NOMO-1 treated with dmso at 0.1 percent for 144 hours (cell line): ENCODE data around the gene SERINC2.

ENCODE experiments used
- DNase-seq: peaks from one replicate; lab custom pipeline; 2025; ENCODE audit not compliant: unreplicated experiment; lab: John Stamatoyannopoulos, UW

SERINC2 gene

GRCh38 chr1:31432592-31433395 lies 19.8 kb downstream of the SERINC2 start:
- no peak for DNase-seq

DNA sequence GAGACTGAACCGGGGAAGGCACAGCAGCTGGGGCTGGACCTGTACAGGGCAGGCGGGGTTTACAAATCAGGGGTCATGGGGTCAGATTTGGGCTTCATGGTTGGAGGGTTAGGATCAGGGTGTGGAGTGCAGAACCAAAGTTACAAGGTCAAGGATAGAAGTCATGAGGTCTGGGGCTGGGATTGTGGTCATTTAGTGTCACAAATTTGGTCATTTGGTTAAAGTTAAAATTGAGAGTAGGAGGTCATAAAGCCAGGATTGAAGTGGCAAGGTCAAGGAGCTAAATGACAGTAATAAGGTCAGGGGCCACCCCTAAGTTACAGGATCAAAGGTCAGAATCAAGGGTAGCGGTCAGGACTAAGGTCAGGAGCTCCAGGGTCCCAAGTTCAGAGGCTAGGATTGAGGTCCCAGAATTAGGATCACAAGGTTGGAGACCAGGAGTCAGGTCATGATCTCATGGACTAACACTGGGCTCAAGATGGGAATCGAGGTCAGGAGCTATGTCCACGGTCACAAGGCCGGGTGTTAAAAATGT lies 20.4 kb downstream of the SERINC2 start:
- no peak for DNase-seq

DNA sequence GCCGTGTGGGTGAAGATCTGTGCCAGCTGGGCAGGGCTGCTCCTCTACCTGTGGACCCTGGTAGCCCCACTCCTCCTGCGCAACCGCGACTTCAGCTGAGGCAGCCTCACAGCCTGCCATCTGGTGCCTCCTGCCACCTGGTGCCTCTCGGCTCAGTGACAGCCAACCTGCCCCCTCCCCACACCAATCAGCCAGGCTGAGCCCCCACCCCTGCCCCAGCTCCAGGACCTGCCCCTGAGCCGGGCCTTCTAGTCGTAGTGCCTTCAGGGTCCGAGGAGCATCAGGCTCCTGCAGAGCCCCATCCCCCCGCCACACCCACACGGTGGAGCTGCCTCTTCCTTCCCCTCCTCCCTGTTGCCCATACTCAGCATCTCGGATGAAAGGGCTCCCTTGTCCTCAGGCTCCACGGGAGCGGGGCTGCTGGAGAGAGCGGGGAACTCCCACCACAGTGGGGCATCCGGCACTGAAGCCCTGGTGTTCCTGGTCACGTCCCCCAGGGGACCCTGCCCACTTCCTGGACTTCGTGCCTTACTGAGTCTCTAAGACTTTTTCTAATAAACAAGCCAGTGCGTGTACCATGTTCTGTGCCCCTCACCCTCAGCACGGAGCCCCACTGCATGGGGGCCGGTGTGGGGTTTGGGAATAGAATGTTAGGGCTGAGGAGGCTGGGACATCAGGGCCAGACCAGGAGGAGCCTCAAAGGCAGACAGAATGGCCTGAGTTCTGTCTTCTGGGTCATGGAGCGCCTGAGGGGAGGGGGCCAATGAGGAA lies 21.3 kb downstream of the SERINC2 start:
- no peak for DNase-seq

GRCh38 chr1:31434979-31435378 lies 22.0 kb downstream of the SERINC2 start:
- no peak for DNase-seq

GRCh38 chr1:31435471-31436409 lies 22.7 kb downstream of the SERINC2 start:
- no peak for DNase-seq

DNA sequence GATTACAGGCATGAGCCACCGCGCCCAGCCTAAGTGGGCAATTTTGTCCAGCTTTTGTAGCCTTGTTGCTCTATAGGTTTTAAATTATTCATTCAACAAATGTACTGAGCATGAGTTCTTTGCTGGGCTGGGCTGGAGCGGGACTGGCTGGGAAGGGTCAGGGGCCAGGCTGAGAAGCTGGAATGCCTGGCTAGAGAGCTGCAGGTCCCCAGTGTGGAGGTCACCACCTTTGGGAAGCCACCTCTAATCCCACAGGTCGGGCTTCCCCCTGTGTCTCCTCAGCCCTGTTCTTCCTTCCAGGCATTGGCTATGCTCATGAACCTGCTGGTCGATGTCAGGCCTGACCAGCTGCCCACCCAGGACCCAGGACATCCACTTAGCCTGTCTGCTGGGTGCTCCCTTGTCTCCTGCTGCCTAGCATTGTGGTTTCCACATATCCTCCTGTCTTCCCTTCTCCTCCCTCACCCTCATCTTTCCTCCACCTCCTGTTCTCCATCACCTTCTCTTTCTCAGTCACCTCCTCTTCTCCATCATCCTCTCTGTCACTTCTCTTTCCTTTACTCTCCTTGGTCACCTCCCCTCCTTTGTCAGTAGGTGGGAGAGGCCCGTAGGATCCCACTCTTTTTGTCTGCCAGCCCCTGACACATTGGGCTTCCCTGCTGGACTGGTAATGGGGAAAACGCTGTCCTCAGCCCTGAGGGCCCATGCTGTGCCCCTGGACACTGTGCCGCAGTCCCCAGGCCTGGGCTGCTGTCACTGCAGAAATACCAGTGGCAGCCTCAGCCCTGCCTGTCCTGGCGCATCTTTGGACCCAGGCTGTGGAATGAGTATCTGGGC lies 23.8 kb downstream of the SERINC2 start:
- DNase-seq = no peak

DNA sequence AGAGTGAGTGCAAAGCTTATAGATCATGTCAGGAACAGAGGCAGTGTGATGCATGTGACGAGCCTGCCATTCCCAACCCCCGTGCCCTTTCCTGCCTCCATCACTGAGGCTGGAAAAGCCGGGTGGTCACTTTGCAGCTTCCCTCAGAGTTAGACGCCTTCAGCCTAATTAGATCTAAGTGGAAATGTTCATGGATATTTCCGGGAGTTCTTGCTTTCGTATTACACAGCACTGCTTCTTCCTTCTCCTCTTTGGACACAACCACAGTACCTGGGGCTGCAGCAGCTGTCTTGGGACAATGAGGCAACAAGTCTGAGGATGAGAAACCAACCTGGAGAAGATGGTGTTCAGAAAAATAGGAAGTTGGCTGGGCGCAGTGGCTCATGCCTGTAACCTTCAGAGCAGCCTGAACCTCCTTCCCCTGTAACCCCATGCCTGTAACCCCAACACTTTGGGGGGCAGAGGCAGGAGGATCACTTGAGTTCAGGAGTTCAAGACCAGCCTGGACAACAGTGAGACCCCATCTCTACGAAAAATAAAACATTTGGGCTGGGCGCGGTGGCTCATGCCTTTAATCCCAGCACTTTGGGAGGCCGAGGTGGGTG lies 24.5 kb downstream of the SERINC2 start:
- DNase-seq = no peak

DNA sequence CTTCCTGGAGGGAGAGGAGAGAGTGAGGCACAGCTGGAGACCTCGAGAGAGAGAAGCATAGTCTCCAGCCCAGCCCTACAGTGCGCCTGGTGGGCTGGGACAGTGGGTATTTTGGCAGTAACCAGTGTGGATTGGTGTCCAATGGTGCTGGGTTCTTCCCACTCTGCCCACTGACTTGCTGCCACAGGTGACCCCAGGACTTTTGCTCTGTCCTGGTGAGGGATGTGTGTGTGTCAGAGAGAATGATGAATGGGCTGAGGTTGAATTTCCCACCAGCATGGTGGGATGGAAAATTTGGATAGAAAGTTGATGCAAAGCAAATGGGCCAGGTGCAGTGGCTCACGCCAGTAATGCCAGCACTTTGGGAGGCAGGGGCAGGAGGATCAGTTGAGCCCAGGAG lies 26.3 kb downstream of the SERINC2 start:
- DNase-seq = no peak

DNA sequence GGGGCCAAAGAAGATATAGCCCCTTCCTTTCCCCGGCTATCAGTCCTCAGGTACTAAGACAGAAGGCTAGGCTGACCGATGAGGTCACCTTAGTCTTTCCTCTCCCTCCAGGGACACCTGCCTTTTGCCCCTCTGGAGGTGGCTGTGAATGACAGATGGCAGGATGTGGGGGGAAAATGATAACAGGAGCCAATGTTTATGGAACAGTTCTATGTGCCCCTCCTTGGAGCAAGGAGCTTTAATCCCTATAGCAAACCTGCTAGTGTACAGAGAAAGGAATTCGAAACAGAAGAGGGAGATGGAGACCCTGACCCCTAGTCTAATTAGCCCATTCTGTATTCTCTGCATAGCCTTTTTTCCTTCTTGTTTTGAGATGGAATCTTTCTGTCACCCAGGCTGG lies 28.1 kb downstream of the SERINC2 start:
- no peak for DNase-seq

DNA sequence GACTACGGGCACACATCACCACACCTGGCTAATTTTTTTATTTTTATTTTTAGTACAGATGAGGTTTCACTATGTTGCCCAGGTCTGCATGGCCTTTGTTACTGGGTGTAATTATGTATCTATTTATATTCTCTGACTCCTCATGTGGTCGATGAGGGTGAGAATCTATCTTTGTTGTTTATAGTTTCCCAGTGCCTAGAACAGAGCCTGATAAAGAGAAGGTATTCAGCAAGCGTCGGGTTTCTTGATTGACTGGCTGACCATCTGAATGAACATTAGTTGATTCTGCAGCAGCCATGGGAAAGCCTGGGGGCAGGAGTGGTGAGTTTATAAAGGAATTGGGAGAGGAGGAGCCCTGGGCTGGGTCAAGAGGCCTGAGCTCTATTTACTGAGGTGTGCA lies 28.5 kb downstream of the SERINC2 start:
- no peak for DNase-seq

DNA sequence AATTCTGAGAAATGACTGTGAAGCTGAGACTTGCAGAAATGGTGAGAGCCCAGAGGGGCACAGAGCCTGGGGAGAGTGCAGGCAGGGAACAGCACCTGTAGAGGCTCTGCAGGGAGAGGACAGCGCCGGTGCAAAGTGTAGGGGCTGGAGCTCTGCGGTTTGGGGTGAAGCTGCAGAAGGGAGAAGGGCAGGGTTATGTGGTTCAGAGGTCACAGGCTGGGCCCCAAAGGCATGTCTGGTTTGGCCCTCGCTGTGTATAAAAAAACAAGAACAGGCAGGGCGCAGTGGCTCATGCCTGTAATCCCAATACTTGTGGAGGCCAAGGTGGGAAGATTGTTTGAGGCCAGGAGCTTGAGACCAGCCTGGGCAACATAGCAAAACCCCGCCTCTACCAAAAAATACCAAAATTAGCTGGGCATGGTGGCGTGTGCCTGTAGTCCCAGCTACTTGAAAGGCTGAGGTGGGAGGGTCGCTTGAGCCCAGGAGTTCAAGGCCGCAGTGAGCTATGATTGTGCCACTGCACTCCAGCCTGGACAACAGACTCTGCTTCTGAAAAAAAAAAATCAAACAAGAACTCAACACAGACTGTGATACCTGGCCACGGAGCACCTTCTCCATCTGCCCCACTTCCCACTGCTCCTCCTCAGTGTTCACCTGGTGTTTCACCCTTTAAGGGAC lies 29.1 kb downstream of the SERINC2 start:
- DNase-seq = no peak

DNA sequence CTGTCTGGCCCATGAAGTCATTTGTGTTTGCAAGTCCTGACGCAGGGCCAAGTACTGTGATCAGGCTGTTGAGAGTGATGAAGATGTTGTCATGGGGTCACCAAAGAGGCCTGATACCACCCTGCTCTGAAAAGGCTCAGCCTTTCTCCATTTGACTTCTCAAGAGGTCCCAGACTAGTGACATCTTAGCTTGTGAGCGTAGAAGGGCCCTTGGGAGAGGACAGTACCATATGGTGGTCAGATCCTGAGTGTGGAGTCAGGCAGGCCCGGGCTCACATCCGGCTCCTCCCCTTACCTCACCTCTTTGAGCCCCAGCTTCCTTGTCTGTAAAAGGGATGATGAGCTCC lies 29.6 kb downstream of the SERINC2 start:
- no peak for DNase-seq

DNA sequence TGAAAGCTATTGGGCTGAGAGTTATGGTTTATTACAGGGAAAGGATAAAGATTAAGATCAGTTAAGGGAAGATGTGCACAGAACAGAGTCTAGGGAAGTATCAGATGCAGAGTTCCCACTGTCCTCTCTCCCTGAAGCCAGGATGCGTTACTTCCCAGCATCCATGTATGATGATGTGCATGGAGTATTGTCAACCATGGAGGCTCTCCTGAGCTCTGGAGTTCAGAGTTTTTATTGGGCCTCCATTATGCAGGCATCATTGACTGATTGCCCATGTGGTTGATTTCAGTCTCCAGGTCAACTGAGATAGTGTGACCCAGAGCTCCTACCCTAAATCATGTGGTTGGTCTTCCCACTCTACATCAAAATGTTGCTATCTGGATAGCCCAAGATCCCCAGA lies 30.7 kb downstream of the SERINC2 start:
- DNase-seq = no peak

GRCh38 chr1:31444725-31445448 lies 31.9 kb downstream of the SERINC2 start:
- DNase-seq = no peak

GRCh38 chr1:31445951-31446350 lies 32.9 kb downstream of the SERINC2 start:
- peak; percentile 36 for DNase-seq

DNA sequence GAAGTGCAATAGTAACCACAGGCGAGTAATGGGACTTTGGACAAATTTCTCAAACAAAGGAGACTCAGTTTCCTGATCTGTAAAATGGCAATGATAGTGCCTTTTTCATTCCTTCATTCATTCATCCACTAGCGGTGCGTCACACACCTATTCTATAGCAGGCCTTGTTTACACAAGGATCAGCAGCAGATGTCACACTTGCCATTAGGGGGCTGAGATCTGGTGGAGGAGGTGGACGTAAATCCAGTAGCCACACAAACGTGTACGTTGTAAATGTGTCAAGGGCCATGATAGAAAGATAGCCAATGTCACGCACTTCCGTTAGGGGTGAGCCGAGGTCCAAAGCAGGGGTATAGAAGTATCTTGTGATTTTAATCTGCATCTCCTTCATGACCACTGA lies 34.2 kb downstream of the SERINC2 start:
- DNase-seq = no peak

DNA sequence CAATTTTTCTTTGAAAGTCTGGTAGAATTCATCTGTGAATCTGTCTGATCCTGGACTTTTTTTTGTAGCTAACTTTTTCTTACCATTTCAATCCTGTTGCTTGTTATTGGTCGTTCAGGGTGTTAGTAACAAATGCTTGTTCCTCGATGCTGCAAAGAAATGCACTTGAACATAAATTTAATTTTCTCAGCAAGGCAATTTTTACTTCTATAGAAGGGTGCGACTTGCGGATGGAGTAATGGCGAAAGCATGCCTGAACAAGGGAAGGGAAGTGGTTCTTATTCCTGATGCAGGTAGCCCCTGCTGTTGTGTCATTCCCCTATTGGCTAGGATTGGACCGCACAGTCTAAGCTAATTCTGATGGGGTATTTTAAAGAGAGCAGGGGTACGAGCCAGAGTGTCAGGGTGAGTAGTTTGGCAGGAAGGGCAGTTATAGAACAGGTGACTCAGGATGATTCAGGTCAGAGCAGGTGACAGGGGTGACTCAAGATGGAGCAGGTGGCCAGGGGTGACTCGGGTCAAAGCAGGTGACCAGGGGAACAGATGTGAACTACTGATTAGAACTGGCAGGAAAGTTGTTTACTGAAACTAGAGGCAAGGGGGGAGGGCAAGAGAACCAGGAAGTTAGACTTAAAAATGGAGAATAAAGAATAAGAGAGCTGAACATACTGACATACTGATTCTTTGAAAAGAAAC lies 40.5 kb downstream of the SERINC2 start:
- no peak for DNase-seq

GRCh38 chr1:31458287-31458896 lies 45.4 kb downstream of the SERINC2 start:
- no peak for DNase-seq
